DND-41 (cell line): ENCODE results near the gene PPP1R12A.

Source experiments
- EZH2 ChIP-seq: IDR thresholded peaks from 3 replicates; pipeline ENCODE4 v1.6.1; 2012; ENCODE audit warnings: borderline replicate concordance, low read depth, mild to moderate bottlenecking, moderate library complexity, low read length, inconsistent platforms; ENCODE audit not compliant: severe bottlenecking
- TF ChIP-seq, protein P1 (sequence below): IDR thresholded peaks from 2 replicates; pipeline ENCODE4 v1.5.1; 2012; ENCODE audit warnings: borderline replicate concordance, low read length, moderate library complexity, mild to moderate bottlenecking; ENCODE audit not compliant: poor library complexity, severe bottlenecking; ENCODE audit errors: extremely low read depth

DNA sequence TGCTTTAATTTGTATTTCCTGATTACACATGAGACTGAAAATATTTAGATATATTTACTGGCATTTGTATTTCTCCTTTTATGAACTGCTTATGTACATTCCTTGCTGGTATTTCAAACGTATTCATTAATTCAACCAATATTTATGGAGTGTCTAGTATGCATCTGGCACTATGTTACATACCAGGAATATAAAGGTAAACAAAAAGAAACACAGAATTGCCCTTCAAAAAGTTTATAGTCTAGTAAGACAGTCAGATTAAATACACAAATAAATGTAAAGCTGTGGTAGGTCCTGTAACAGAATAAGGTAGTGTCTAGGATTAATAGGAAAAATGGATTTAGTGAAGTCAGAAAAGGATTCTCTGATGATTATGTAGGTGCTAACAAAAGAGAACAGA lies 87.5 kb downstream of the PPP1R12A start:
- TF ChIP-seq, protein P1, sequence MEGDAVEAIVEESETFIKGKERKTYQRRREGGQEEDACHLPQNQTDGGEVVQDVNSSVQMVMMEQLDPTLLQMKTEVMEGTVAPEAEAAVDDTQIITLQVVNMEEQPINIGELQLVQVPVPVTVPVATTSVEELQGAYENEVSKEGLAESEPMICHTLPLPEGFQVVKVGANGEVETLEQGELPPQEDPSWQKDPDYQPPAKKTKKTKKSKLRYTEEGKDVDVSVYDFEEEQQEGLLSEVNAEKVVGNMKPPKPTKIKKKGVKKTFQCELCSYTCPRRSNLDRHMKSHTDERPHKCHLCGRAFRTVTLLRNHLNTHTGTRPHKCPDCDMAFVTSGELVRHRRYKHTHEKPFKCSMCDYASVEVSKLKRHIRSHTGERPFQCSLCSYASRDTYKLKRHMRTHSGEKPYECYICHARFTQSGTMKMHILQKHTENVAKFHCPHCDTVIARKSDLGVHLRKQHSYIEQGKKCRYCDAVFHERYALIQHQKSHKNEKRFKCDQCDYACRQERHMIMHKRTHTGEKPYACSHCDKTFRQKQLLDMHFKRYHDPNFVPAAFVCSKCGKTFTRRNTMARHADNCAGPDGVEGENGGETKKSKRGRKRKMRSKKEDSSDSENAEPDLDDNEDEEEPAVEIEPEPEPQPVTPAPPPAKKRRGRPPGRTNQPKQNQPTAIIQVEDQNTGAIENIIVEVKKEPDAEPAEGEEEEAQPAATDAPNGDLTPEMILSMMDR, result no peak
- no peak for TF ChIP-seq EZH2
